Gastrocnemius medialis (tissue), 4 donors: ENCODE results near the gene CDH4.

Source experiments
- POLR2A ChIP-seq, 2 donors: fragments of 450-650 bp; IDR thresholded peaks; one replicate each; pipeline ENCODE4 v1.6.1; 2017; ENCODE audit warnings: antibody characterized with exemption in 2 of 2, mild to moderate bottlenecking in 2 of 2, moderate library complexity in 2 of 2
- TF ChIP-seq, protein P1 (sequence below), 5 experiments: fragments of 450-650 bp in 3 of 5; fragments of 200-600 bp in 2 of 5; sonication (generic) in 2 of 5; IDR thresholded peaks in 4 of 5; conservative IDR thresholded peaks in 1 of 5; 1 replicate in 4 of 5; 2 replicates in 1 of 5; pipeline ENCODE4 v1.5.1; 2016 to 2019; ENCODE audit warnings: antibody characterized with exemption in 5 of 5, mild to moderate bottlenecking in 3 of 5, moderate library complexity in 3 of 5

DNA sequence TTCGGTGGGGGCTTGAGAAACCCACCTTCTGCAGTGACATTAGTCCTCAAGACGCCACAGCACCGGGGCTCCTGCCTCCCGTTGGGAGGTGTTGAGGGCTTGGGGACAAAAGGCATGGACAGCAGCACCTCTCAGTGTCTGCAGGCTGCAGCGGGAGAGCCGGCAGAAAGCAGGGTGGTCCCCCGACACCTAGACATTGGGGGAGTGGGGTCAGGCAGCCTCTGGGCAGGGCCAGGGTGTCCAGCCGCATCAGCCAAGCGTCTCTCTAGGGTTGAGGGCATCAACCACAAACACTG lies 549.0 kb downstream of the CDH4 start:
- no peak for TF ChIP-seq POLR2A (IDR thresholded peaks at IDR 0.05)
- TF ChIP-seq, protein P1, sequence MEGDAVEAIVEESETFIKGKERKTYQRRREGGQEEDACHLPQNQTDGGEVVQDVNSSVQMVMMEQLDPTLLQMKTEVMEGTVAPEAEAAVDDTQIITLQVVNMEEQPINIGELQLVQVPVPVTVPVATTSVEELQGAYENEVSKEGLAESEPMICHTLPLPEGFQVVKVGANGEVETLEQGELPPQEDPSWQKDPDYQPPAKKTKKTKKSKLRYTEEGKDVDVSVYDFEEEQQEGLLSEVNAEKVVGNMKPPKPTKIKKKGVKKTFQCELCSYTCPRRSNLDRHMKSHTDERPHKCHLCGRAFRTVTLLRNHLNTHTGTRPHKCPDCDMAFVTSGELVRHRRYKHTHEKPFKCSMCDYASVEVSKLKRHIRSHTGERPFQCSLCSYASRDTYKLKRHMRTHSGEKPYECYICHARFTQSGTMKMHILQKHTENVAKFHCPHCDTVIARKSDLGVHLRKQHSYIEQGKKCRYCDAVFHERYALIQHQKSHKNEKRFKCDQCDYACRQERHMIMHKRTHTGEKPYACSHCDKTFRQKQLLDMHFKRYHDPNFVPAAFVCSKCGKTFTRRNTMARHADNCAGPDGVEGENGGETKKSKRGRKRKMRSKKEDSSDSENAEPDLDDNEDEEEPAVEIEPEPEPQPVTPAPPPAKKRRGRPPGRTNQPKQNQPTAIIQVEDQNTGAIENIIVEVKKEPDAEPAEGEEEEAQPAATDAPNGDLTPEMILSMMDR (IDR thresholded peaks at IDR 0.05 in 4 of 5, conservative IDR thresholded peaks at IDR 0.05 in 1 of 5), result no peak
